CD4-positive, alpha-beta T cell treated with Interleukin-6 at 100 ng/mL for 8 hours (primary cell): ENCODE data around the gene DGKD.

ENCODE experiments used
- DNase-seq: peaks from one replicate; pipeline ENCODE4 v3.0.0-alpha.2; 2020; ENCODE audit warnings: mixed read lengths, low spot score

The DGKD gene

DNA sequence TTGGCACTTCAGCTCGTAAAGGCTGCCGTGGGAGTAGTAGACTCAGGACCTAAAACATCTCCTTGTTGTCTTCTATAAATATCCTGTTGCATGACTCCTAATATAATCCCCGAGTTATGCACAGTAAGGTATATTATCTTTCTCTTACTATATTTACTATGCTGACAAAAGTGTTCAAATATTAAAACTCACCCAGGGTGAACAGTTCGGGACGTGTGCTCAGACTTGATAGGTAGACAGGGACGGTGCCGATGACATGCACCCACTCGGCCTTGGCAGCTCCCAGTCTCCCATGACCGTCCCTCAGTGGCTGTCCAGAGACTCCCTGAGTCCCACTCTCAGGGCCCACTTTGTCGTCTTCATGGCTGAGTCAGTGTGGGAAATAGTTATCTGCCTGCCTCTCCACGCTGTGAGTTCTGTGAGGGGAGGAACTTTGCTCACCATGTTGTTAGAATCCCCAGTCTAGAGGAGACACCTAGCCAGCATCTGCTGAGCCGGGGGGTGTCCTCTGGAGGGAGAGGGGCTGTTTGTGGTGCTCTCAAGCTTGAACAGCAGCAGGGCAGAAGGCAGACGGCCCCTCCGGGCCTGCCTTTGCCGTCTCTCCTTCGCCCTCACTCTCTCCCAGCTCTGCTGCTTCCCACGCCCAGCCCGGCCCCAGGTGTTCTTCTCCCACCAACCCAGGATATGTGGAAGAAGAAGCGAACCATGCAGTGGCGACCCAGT lies 75.0 kb downstream of the DGKD start:
- DNase-seq, result no peak

DNA sequence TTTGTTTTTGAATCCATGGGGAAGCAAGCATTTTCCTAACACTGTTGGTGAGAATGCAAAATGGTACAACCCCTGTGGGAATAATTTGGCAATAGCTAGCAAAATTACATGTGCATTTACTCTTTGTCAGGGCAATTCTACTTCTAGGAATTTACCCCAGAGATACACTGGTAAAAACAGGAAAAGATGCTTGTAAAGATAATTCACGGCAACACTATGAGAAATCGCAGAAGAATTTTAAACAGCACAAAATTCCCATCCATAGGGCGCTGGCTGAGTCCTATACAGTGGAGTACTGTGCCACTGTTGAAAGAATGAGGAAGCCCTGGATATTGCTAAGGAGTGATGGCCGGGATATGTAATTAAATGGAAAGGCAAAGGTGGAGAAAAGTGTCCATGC lies 75.8 kb downstream of the DGKD start:
- no peak for DNase-seq

DNA sequence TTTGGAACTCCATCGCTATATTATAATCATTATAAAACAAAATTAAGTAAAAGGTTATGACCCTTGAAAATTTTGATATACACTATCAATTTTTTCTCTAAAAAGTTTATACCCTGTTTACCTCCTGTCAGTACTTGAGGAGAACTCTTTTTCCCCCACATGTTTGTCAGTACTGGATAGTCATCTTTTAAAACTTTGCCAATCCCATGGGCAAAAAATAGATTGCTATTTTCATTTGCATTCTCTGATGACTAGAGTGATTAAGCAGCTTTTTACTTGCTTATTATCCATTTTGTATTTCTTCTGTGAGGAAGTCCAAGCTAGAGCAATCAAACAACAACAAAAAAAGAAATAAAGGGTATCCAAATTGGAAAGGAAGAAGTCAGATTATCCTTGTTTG lies 76.4 kb downstream of the DGKD start:
- DNase-seq, result no peak

DNA sequence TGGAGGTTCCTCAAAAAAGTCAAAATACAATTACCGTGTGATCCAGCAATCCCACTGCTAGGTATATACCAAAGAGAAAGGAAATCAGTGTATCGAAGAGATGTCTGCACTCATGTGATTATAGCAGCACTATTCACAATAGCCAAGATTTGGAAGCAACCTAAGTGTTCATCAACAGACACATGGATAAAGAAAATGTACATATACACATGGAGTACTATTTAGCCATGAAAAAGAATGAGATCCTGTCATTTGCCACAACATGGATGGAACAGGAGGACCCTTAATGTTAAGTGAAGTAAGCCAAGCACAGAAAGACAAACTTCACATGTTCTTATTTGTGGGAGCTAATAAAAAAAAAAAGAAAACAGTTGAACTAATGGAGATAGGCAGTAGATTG lies 78.7 kb downstream of the DGKD start:
- DNase-seq, result no peak

DNA sequence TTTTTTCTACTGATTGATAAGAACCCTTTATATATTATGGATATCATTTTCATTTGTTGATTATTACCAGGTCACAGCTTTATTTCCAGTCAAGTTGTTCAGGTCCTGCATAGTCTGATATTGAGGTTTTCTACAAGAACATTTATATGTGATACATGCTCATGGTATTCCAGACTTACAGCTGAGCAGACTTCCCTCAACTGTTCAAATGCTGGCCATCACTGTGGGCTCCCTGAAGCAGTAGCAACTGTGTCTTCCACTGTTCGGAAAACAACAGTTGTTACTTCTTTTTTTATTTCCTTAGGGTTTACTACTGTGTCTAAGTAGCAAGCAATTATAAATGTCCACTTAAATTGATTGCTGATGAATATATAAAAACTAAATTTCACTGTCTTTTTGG lies 79.5 kb downstream of the DGKD start:
- DNase-seq, result no peak

DNA sequence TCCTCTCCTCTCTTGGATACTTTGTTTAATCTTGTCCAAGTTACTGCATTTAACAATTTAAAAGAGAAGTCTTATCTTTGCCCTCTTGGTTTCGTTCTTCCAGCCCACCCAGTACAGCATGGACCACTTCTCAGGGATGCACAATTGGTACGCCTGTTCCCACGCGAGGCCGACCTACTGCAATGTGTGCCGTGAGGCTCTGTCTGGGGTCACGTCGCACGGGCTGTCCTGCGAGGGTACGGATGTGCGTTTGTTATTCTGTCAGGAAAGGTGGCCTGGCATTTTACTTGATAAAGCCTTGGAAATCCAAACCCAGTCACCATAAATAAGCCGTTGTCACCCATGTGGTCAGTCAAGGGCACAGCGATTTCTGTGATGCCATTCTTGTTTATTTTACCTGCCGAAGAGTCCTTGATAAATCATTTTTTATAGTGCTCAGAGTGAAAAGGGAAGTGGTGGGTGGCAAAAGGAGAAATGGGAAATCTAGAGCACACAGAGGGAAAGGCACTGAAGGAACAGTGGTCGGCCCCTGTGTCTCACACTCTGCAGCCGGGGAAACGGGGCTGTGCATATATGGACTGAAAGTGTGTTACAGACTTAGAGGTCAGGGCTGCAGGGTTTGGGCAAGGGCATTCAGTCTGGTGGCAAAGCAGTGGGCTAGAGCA lies 80.5 kb downstream of the DGKD start:
- no peak for DNase-seq

DNA sequence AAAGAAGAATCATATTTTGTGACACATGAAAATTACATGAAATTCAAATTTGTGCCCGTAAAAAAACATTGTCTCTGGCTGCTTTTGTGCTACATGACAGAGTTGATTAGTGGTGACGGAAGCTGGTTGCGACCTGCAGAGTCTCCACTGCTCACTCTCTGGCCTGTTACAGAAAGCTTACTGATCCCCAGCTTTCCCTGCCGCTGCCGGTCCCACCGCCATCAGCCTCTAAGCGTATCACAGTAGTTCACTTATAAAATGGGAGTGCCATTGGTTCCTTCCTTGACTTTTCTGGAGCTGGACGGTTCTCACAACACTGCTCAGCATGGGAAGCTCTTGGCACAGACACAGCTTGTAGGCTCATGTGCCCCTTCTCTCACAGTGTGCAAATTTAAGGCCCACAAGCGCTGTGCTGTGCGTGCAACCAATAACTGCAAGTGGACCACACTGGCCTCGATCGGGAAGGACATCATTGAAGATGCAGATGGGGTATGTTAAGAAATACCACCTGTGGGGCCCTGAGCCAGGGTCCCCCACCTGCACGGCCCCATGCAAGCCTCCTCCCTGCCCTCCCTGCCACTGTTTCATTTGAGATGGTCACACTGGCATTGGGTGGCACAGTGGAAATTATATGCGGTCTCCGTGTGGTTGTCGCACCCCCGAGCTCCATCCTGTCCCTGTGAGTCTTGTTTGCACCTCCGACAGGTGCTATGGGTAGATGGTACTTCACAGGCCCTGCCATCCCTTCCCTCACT lies 81.3 kb downstream of the DGKD start:
- no peak for DNase-seq

DNA sequence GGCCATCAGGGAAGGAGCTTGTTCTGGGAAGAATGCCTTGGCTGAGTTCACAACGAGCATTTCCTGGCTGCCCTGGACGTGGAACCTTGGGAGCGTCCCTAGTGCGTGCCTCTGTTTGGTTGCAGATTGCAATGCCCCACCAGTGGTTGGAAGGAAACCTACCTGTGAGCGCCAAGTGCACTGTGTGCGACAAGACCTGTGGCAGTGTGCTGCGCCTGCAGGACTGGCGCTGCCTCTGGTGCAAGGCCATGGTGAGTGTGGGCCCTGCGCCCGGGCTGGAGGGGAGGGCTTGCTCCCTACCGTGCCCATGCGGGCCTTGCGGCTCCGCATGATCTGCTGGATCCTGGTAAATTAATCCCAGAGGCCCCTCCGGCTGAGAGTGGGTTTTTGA lies 81.9 kb downstream of the DGKD start:
- DNase-seq, result no peak

DNA sequence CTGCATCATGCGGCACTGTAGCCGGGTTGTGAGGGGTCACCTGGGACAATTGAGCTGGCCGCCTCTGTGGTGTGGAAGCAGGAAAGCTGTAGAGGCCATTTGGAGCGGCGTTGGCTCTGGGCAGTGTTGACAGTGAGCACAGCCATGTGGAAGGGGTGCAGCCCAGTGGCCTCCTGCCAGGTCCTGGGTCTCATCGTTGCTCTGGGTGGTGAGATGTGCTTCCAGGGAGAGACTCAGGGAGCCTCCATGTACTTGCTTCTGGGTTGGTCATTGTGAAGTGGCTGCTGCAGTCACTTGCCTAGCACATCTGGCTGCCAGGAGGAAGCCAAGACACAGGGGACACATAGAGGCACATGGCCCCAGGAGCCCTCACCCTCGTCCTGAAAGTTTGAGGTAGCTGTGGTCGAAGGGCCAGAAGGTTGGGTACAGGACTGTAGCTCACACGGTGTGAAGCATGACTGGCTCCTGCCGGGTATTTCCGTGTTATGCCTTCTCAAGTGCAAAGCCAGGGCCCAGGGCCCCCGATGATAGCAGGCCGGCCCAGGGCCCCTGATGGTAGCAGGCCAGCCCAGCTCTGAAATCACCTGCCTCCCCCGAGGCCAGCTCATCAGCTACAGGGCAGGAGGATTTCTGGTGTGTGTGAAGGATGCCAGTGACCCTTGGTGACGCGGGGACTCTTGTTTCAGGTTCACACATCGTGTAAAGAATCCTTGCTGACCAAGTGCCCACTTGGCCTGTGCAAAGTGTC lies 82.6 kb downstream of the DGKD start:
- DNase-seq, result no peak

DNA sequence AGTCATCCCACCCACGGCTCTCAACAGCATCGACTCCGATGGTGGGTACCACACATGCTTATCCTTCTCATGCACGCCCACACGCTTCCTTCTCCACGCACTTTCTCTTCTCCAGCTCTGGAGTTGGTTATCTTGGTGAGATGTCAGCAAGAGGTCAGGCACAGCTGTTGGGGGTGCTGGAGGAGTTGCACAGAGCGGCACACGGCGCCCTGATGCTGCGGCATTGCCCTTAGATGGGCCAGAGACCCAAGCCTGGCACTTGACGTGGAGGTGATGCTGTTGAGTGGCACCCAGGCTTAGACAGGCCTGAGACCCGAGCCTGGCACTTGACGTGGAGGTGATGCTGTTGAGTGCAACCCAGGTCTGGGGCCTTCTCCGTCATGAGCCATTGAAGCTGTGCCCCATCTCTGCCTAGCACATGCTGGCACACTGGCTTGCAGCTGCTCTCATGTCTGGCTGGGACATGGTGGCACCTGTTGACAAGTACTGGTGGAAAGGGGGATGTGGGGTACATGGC lies 83.2 kb downstream of the DGKD start:
- no peak for DNase-seq

DNA sequence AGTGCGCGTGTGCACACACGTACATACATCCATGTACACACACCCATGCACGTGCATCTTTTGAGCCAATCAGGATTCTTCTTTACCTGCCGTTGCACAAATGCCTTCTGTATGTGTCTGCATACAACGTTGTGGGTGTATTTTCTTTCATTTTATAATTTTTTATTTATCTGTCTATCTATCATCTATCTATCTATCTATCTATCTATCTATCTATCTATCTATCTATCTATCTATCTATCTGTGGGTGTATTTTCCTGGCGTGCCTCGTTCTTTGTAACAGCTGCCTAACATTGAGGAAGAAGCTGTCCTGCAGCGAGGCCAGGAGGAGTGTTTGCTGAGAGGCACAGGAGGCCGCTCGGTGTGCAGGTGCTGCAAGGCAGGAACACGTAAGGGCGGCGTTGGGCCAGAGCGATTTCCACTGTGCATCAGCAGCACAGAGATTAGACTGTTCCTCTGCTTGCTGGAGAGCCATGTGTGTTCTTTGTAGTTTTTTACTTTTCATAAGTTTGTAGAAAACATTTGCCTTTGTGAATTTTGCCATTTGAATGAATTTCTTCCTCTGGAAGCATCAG lies 84.4 kb downstream of the DGKD start:
- no peak for DNase-seq

DNA sequence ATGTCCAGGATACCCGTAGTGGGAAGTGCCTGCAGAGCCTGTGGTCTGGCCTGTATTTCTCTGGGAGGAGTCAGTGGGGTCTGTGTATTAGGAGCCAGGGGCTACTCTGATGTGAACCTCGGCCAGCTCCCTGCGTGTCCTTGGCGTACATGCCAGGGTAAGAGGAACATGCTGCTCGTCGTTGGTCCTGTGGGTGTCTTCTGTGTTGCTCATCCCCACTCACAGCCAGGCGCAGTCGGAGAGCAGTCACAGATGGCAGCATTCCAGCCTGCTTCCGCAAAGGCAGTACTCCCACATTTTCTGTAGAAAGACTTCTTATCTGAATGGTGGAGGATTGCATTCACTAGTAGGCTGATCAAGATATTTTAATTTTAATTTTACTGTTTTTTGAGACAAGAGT lies 84.9 kb downstream of the DGKD start:
- DNase-seq, result no peak

DNA sequence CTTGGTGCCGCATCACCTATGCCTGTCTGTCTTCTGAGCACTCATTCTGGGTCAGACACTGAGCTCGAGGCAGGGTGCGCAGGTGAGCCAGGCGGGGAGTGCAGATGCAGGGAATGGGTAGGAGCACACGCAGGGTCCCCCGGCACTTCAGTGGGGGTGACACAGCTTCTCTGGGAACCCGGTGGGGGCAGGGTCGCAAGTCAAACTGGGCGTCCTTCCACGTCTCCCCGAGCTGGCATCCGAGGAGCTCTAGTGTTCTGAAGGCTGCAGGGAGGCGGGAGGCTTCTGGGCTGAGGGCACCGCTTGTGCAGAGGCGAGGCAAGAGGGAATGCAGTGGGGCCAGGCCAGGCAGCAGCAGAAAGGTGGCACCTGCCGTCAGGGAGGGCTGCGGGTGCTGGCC lies 86.0 kb downstream of the DGKD start:
- no peak for DNase-seq

DNA sequence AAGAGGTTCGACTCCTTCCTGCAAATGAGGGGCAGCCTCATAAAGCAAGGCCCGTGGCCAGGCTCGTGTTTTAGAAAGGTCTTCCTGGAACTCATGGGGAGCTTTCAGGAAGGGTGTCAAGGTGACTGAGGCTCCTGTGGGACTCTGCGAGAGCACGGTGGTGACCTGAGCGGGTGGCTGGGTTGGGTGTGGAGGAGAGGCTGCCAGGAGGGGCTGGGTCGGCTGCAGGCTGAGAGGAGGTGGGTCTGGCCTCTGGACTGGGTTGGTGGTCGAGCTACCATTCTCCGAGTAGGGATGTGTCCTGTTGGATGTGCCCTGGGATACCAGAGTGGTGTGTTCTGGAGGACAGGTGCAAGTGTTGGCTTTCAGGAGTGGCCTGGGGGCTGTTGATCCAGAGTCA lies 86.4 kb downstream of the DGKD start:
- no peak for DNase-seq

DNA sequence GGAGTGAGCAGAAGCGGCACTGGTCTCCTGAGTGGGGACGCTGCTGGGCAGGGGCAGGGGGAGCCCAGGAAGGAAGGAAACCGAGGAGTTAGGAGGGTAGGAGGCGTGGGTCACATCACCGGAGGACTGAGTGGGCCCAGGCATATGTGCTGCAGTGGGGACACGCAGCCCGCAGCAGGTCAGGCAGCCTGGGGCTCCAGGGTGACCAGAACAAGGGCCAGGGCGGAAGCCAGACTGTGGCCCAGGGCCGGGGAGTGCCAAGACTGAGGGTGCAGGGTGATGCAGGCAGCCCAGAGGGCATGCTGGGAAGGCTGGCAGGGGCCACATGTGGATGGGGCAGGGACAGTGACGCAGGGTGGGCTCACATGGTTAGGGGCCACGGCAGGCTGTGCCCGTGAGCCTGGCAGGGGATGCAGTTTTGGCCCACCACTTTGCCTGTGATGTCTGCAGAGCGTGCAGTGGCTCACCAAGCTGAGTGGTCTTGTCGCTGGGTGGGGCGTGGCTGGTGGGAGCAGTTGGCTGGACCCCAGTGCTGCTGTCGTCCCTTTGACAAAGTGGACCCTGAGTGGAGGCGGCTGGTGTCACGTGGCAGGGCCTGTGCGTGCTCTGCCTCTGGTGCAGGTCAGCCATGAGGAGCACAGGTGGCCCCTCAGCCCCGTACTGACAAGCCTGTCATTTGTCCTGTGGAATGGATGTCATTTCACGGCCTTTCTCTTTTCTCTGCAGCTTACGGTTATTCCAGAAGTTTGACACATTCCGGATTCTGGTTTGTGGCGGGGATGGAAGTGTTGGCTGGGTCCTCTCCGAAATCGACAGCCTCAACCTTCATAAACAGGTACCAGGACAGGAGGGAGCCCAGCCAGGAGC lies 87.1 kb downstream of the DGKD start:
- DNase-seq, result no peak

DNA sequence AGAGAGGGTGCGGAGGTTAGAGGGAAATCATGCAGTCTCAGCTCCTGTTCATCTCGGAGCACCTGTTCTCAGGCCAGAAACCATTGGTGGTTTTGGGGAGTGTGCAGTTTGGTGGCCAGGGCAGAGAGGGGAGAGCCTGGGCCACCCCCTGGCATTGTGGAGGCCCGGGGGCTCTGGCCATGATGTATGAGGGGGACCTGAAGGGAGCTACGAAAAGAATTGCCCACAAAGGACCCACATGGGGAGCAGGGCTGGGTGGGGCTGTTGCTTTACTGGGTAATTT lies 87.7 kb downstream of the DGKD start:
- DNase-seq, result no peak

DNA sequence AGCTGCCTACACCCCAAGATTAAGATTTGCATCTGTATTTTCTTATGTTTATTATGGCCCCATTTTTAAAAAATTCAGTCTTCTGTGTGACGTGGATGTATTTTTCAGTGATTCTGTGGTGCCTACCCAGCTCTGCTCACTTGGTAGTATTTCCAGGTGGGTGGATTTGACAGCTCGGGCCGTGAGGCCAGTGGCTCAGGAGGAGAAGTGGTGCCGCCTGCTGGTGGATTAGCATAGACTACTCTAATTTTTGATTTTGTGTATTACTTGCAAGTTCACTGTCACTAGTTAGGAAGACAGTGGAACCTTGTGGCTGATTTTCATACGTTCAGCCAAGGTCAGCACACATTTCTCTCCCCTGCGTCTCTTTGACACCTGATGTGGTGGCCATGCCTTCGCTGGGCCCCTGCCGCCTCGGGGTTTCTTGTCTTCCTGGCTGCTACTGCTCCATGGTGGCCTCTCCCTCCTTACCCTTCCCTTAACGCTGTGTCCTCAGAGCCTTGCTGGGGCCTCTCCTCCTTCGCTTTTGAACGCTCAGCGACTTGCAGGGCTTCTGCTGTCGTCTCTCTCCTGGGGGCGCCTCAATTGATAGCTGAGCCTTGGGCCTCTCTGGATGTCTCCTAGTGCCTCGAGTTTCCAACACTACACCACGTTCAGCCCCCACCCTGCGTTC lies 89.4 kb downstream of the DGKD start:
- peak; percentile 84 for DNase-seq

DNA sequence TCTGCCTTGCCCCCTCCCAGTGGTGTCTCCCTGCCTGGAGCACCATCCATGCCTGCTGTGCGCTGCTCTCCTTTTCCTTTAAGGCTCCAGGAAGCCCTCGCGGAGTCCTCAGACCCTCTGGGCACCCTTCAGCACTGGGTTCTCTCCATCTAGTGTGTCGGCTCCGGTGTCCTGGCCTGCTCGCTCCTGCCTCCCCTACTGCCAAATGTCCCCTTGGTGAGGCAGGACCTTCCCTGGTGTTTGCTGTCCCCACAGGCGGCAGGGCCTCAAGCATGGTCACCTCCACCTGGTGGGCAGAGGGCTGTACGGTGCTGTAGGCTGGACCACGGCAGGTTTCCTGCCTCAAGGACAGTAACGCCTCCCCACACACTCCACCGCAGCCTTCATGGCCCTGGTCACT lies 90.2 kb downstream of the DGKD start:
- no peak for DNase-seq

DNA sequence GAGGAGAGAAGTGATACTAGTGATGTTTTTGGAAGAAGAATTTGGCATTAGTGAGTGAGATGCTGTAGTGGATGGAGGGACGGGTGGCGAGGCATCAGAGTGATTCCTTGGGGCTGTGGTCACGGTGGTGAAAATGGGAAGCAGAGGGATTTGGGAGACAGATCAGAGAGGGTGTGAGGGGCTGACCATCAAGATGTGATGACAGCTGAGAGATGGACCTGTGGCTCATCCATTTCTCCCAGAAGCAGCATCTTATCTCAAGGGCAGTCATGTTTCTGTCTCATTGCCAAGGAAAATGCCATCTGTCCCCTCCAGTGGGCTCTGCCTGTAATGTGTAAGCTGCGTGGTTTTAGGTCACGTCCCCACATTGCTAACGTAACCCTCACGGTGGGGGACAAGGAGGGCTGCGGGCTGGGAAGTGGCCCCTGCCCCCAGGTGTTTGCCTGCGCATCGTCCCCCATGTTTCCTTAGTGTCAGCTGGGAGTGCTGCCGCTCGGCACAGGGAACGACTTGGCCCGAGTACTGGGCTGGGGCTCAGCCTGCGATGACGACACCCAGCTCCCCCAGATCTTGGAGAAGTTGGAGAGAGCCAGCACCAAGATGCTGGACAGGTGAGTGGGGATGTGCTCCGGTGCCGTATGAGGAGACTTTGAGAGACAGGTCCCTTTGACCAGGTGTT lies 91.0 kb downstream of the DGKD start:
- DNase-seq, result no peak

DNA sequence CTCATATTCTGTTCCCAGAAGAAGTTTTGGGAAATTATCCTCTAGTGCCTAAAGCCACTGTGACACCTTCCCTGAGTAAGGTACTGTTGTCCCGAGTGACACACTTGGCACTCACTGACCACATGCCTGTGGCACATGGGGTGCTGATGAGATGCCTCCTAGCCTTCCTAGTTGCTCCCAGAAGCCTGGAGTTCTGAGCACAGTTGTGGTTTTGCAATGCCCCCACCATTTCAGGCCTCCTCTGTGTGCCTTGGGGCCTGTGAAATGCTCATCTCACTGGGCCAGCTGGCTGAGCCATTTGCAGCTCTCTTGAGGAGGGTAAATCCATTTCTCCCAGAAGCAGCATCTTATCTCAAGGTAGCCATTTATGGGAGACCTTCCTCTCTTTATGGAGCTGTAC lies 91.8 kb downstream of the DGKD start:
- DNase-seq, result no peak
